ENCODE measurements around the gene FNDC5. TPM values are rescaled to one million over a fixed set of nuclear protein-coding genes. Genes with fewer than 3 reads are reported as not detected.

FNDC5 gene
- polyA plus RNA-seq, 3 donors = 0.59 to 4.2 (median 0.77) TPM

DNA sequence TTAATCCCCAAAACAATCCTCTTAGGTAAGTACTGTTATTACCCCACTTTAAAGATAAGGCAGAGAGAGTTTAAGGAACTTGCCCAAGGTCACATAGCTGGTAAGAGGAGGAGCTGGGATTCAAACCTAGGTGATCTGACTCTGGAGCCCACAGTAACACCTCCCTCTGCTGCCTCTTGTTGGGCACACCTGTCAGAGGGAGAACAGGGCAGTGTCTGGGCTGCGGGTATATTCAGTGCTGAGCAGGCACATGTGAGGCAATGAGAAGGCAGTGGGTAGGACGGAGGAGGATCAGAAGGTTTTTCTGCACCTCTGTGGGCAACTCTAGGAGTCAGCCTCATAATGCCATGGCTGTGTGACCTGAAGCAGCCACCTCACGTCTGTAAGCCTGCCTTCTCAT, 17.4 kb upstream of the FNDC5 start:
- WGBS, 3 donors = 60 to 81% (median 78%) methylated on average over 3 of the region's 3 CpGs
- H3K27ac ChIP-seq (ENCODE audit: low read depth, low read length) = no peak overlapping the region

DNA sequence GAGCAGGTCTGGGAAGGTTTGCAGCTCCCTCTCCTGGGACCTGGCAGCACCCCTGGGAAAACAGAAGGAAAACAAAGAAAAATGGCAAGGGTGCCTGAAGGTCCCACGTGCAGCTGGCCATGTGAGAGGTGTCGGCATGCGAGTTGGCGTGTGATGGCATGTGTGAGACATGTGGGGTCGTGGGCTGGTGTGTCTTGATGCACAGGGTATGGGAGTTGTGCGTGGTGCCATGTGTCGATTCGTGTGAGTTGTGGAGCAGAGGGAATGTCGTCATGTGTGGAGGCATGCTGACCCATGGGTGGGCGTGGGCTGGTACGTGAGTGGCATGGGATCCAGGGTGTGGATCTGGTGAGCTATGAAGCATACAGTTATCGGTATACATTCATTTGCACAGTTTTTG, 16.9 kb upstream of the FNDC5 start:
- WGBS, 3 donors = 74 to 79% (median 78%) methylated on average over 12 of the region's 12 CpGs
- H3K27ac ChIP-seq (ENCODE audit: low read depth, low read length) = no peak overlapping the region

DNA sequence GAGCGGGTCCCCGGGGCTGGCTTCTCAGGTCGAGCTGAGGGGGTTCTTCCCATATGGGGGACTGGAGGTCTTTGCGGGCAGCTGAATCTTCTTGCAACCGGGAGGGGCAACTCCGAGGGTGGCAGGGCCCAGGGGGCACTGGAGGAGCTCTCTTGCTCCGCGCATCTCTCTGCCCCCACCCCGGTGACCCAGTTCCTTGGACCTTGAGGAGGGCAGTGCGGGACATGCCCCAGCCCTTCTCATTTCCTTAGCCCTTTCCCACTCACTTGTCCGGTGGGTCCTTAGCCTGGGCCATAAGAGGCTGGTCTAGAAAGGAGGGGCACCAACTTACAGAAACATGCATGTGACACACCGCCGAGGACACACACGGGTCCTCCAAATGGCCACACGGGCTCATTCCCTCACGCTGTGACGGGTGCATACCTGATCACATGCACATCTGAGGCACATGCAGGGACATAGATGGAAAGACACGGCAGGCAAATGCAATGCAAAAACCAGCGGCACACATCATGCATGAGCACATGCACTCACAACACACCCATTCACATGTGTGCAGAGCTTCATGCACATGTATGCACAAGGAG, 16.2 kb upstream of the FNDC5 start:
- 42 to 46% (median 43%) methylated on average over 18 to 19 of the region's 19 CpGs for WGBS, 3 donors
- no peak overlapping the region for H3K27ac ChIP-seq (ENCODE audit: low read depth, low read length)

DNA sequence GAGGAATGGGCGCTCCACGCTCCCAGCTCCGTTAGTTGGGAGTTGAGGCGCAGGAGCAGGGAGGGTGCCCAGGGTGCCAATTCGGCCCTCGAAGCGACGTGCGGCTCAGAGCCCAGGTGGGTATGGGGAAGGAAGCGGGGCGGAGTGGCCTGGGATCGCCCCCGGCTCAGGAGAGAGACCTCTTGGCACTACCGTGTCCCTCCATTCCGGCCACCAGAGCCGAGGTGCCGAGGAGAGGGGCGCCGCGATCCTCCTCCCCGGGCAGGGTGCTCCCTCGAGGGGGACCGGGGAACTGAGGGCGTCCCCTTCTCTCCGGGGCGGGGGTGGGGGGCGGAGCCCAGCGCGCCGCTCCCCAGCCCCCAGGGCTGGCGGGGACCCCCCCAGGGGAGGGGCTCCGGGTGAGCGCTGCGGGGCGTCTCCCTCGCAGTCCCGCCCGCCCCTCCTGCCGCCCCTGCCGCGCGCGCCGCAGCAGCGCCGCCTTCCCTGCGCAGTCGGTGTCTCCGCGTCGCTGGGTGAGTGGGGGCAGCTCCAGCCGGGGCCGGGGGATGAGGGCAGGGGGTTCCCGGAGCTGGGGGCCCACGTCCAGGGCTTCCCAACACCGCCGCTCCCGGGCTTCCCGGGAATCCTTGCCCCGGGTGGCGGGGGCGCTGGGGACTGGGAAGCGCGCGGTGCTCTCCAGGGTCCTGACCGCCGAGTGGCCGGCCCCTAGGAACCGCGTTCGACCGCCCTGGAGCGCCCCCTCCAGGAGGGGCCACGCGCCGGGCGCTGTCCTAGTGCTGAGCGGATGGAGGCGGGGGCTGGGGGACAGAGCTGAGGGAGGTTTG, 15.5 kb upstream of the FNDC5 start, which contains the start of gene HPCA:
Gene HPCA (plus strand): TSS at position 488 of the 824 bp plus-strand sequence. CDS start 2,408 bp downstream, outside the sequence.
- no peak within 1 kb of the TSS for H3K27ac ChIP-seq (ENCODE audit: low read depth, low read length)
- WGBS, 3 donors = 2 to 4% (median 3%) methylated on average over 46 to 78 of the region's 79 CpGs

DNA sequence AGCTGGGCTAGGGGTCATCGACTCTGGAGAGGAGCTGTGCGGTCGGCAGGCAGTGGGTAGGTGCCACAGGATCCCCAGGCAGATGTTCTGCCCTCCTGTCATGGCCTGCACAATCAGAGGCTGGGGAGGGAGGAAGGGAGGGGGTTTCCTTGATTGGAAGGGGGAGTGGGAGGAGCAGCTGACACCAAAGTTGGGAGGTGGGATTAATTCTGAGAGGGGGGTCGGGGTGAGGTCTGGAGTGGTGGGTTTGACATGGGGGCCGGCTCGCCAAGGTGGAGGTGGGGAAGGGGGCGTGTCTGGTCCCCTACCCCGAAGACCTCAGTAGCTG, 14.9 kb upstream of the FNDC5 start:
- H3K27ac ChIP-seq (ENCODE audit: low read depth, low read length) = no peak overlapping the region
- WGBS, 3 donors = 13 to 24% (median 14%) methylated on average over 8 of the region's 8 CpGs

DNA sequence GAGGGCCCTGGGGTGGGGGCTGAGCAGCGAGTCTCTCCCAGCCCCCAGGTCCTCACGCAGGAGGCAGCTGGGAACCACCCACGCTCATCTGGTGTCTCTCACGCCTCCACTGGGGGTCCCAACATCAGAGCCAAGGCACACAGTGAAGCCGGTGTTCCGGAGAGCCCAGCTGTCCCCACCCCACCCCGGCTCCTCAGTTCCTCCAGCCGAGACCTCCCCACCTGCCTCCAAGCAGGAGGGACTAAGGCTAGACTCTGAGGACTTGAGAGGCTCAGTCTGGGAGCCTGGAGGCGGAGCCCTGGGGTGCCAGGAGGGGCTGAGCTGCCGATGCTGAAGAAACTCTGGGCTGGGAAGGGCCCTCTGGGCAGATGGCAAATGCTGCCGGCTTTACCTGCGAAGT, 14.0 kb upstream of the FNDC5 start:
- 35 to 44% (median 38%) methylated on average over 12 of the region's 12 CpGs for WGBS, 3 donors
- no peak overlapping the region for H3K27ac ChIP-seq (ENCODE audit: low read depth, low read length)

DNA sequence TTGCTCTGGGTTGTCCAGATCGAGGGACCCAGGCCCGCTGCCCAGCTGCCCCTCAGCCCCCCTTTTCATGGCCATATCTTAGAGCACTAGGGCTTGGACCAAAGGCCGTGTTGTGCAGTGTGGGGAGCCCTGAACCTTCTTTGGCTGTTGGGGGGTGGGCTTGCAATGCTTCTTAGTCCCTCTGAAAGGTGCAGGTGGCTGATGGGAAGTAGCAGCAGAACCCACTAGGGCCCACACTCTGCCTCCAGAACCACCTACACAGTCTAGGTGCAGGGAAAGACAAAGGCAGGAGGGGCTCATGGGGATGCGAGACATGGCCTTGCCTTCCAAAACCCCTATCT, 13.3 kb upstream of the FNDC5 start:
- WGBS, 3 donors = 59 to 67% (median 60%) methylated on average over 4 of the region's 4 CpGs
- H3K27ac ChIP-seq (ENCODE audit: low read depth, low read length) = no peak overlapping the region

DNA sequence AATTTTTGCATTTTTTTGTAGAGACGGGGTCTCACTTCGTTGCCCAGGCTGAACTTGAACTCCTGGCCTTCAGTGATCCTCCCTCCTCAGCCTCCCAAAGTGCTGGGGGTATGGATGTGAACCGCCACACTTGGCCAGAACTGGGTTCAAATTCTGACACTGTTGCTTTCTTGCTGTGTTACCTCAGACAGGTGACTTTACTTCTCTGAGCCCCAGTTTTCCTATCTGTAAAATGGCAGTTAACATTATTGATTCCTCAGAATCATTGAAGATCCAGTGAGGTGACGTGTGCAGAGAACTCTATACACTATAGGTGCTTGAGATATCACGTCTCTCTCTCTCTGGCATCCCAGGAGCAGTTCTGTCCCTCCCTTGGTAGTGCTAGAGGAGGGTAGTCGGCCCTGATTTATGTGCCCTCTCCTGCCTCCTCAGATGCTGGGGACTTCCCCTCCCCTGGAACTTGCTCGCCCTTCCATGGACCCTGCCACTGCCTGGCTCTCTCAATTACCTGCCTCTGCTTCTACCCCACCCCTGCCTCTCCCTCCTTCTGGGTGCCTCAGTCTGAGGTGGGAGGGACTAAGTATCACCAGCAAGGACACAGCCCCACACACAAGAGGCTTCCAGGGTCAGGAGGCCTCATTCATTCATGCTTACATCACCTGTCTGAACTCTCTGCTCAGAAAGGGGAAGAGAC, 12.8 kb upstream of the FNDC5 start:
- H3K27ac ChIP-seq (ENCODE audit: low read depth, low read length) = no peak overlapping the region
- 72 to 79% (median 74%) methylated on average over 7 of the region's 7 CpGs for WGBS, 3 donors

DNA sequence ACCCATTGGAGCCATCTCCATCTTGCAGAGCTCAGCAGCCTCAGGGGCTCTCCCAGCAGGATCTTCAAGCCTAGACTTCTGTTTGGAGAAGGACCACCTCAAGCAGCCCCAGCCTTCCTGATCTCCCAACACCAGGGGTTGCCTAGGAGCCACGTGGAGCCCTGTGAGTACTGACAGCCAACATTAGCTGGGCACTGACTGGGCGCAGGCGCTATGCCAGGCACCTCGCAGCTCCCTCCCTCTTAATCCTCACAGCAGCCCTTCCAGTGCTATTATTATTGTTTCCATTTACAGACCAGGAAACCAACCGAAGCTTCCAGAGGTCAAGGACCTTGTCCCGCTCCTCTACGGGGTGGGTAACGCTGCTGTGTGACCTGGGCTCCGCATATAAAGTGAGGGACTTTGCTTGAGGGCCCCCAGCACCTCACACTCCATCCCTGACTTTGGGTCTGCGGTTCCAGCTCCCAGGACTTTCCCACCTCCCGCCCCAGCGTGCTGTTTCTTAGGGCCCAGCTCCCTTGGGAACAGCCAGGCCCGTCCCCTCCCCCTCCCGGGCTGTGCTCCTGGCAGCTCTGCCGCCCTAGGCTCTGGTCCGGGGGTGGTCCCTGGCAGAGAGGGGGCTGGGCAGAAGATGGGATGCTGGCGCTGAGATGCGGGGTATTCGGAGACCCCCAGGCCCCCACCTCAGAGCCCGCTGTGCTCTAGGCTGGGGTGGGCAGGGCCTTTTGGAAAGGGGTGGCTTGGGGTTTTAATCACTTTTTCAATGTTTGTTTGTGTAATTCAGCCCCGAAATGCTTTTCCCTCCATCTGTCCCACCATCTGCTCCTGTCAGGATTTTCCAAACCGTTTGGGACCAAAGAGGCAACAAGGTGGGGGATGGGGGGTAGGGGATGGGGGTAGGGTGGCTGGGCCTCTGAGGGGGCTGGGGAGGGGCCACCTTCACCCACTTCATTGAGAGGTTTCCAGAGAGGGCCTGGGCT, 11.4 kb upstream of the FNDC5 start:
- WGBS, 3 donors = 21 to 29% (median 25%) methylated on average over 22 of the region's 22 CpGs
- H3K27ac ChIP-seq (ENCODE audit: low read depth, low read length) = no peak overlapping the region

DNA sequence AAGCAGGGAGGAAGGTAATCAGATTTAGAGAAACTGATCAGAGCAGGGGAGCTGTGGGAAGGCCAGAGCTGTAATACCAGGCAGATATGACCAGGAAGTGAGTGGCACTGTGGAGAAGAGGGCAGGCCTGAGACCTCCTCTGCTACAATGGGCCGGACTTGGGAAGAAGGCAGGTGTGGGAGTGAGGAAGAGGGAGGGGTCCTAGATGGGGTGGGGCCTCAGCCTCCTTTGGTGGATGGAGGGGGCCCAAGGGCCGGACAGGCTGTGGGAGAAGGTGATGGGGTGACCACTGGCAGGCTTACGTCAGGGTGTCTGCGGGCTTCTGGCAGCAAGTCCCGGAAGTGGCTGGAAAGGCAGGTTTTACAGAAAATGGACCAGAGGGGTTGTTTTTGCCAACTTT, 10.6 kb upstream of the FNDC5 start:
- WGBS, 3 donors = 66 to 81% (median 74%) methylated on average over 5 of the region's 5 CpGs

DNA sequence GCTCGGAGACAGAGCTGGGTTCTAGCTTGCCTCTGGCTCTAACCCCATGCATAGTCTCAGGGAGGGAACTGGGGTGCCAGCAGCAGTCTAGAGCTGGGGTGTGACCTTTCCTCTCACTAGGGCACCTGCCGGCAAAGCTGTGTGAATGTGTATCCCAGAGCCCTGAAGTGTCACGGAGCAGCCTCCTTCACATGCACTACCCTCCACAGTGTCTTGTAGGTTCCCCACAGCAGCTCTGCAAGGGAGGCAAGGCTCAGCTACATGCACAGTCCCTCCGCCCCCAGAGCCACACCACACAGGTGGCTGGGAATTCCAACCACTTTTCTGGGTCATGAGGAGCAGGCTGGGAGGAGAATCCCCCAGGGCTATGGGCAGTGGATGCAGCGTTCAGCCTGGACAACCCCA, 7.9 kb upstream of the FNDC5 start:
- H3K27ac ChIP-seq (ENCODE audit: low read depth, low read length) = no peak overlapping the region
- 72 to 82% (median 73%) methylated on average over 5 of the region's 5 CpGs for WGBS, 3 donors

More for the DNA sequence above, 10.6 kb upstream of the FNDC5 start:
- no peak overlapping the region for H3K27ac ChIP-seq (ENCODE audit: low read depth, low read length)

DNA sequence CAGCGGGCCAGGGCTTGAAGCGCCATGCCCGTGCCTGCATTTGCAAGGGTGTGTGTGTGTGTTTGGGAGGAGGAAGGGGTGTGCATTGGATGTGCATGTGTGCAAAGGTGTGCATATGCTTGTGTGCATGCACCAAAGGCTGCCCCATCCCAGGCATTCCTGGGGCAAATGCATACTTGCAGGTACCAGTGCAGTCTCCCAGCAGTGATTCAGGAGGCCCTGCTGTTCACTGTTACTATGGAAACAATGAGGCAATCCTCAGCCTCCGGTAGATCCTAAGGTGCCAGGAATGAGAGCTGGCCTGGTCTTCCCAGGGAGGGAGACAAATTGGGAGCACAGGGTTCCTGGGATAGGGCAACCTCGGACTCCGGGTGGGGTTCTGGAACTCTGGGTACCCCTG, 7.5 kb upstream of the FNDC5 start:
- 66 to 77% (median 72%) methylated on average over 6 of the region's 6 CpGs for WGBS, 3 donors
- H3K27ac ChIP-seq (ENCODE audit: low read depth, low read length) = no peak overlapping the region

DNA sequence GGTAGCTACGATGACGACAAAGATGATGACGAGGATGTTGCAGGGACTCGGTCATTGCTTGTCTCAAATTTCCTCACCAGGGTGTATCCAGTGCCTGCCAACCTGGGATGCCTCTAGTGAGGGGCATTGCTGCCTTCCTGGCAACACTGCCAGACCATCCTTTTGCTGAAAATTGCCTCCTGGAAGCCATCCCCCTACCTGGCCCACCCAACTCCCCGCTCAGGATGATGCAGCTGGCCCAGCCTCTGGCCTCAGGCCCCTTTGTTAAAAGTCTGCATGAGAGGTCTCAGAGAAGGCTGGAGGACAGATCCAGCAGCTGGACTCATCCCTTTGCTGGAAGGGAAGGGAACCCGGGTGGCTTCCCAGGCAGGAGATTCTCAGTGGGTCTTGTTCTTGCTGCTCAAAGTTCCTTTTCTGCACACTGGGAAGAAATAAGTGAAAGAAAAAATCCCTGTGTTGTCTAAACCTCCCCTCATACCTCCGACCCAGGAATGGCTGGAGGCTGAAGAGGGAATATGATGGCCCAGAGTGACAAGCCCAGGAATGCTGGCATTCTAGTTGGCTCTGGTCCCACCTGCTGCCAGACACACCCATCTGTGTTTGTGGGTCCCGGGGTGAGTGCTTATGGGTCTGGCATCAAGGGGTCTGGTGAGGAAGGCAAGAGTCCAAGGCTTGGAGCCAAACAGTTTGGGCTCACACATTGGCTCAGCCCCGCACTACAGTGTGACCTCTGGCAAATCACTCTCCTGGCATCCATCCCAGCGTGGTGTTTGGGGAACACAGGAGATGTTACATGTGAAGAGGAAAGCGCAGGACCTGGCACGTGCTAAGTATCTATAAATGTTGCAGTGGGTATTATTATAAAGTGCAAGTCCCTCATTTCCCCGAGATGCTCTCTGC, 6.7 kb upstream of the FNDC5 start:
- no peak overlapping the region for H3K27ac ChIP-seq (ENCODE audit: low read depth, low read length)
- WGBS, 3 donors = 64 to 71% (median 64%) methylated on average over 13 of the region's 13 CpGs

DNA sequence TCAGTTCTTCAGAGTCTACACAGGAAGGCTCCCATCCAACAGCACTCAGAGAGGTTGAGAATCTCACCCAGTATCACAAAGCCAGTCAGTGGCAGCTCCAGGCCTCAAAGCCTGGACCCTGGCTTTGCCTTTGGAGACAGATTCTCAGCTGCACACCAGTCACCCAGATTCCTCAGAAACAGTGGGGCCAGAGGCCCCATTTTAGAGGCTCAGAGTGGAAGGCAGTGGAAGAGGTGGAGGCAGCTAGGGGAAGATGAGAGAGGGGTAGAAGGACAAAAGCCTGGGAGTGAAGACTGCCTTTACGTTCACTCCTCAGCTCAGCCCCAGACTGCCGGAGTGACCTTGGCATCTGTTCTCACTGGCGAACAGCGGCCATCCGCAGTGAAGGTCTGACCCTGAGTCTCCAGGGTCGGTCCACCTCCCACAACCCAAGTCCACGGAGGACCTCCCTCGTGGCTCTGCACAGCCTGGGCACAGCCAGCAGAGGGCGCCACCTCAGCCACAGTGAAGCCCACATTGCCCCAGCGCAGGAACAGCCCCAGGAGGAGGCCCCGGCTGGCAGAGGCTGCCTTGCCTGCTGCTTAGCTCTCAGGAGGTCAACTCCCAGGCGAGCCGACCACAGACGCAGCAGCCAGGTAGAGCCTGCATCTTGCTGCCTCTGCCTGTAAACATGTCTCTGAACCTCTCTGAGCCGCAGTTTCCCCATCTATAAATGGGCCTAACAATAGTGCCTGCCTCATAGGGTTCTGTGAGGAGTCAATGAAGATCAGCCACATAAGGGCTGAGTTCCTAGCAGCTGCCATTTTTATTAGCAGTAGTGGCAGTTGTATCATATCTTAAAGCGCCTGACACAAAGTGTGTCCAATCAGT, 5.9 kb upstream of the FNDC5 start:
- no peak overlapping the region for H3K27ac ChIP-seq (ENCODE audit: low read depth, low read length)
- 20 to 33% (median 31%) methylated on average over 16 of the region's 16 CpGs for WGBS, 3 donors

DNA sequence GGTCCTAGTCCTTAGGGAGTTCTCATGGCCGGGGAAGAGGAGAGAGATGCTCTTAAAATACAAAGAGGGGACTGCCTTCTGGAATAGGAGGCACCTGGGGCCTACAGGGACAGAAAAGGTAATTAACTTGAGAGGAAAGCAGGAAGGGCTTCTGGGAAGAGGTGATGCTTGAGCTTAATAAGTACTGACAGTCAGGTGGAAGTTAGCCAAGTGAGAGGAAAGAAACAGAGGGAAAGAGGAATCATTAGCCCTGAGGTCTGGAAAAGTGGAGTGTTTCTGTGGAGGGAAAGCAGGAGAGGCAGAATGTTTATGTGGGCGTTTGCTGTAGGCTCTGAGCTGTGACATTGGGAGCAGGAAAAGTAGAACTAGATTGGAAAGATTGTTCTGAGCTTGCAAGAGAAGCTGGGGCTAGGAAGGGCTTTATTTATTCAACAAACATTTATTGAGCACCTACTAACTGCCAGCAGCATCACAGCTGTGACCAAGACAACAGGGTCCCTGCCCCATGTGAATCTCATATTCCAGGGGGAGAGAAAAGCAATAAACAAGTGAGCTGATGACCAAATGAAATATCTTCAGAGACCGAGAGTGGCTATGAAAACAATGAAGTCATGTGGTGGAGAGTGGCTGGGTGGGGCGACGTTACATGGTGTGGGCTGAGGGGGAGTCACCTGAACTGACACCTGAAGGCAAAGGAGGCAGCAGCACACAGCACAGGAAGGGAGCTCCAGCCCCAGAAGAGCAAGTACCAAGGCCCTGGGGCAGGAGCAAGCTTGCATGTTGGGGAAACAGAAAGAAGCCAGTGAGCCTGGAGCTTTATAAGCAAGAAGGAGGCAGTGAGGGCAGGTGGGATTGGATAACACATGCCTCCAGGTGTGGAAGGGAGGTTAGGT, 4.4 kb upstream of the FNDC5 start:
- WGBS, 3 donors = 62 to 83% (median 82%) methylated on average over 5 of the region's 5 CpGs
- H3K27ac ChIP-seq (ENCODE audit: low read depth, low read length) = no peak overlapping the region

DNA sequence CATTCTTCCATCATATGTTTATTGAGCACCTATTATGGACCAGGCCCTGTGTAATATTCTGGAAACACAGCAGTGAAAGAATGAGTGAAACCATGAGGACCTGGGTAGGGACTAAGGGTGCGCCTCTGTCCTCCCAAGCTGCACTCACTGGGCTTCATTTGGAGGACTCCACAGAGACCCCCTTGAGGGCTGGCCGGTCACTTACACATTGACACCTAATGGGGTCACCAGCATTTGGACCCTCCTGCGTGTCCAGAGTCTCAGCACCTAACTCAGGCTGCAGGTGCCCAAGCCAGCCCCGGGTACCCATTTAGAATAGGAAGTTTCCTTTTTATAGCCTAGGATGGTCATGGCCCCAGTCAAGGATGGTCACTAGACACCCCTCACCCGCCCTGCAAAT, 2.8 kb upstream of the FNDC5 start:
- 73 to 90% (median 81%) methylated on average over 5 of the region's 5 CpGs for WGBS, 3 donors

More for the DNA sequence above, 2.8 kb upstream of the FNDC5 start:
- no peak overlapping the region for H3K27ac ChIP-seq (ENCODE audit: low read depth, low read length)

All from adipose tissue (tissue), 3 donors.